Measurements from ENCODE around the gene WFDC1.

- no peak for TF ChIP-seq CTCF (IDR thresholded peaks at IDR 0.05)
- no peak for TF ChIP-seq POLR2A (IDR thresholded peaks at IDR 0.05)
Observed at GRCh38 chr16:84371553-84371865, 76.8 kb downstream of the WFDC1 start.

Data from uterus (tissue), 2 donors.